Thyroid gland (tissue), 4 donors: ENCODE data around the gene OR2V2. TPM values are rescaled to one million over a fixed set of nuclear protein-coding genes. Genes with fewer than 3 reads are reported as not detected.
A peak's percentile ranks its signal among the peaks of the same experiment; 100 is the strongest.
"Not testable (repeated sequence)": the region's sequence is repeated elsewhere in the genome, so short reads cannot be mapped to it uniquely, and the experiment has no call there.

Experiments used
- DNase-seq, 2 donors: peaks; one replicate each; pipeline ENCODE4 v3.0.0-alpha.2; 2019
- H3K27ac ChIP-seq, 3 donors: fragments of 200-600 bp; sonication (generic); 1 replicate in 2 of 3; 2 replicates in 1 of 3; pipeline ENCODE4 v1.5.1; 2016 to 2019; ENCODE audit warnings: mild to moderate bottlenecking in 1 of 3, moderate library complexity in 1 of 3
- H3K27me3 ChIP-seq: fragments of 200-600 bp; sonication (generic); one replicate; pipeline ENCODE4 v1.5.1; 2019
- H3K36me3 ChIP-seq, 2 donors: fragments of 200-600 bp; sonication (generic); one replicate each; pipeline ENCODE4 v1.5.1; 2016 to 2019
- H3K4me1 ChIP-seq, 2 donors: fragments of 200-600 bp; sonication (generic); one replicate each; pipeline ENCODE4 v1.5.1; 2017 to 2019
- H3K4me3 ChIP-seq, 3 donors: fragments of 200-600 bp; sonication (generic); replicated peaks in 1 of 3; 1 replicate in 2 of 3; 2 replicates in 1 of 3; pipeline ENCODE4 v1.5.1; 2016; ENCODE audit warnings: mild to moderate bottlenecking in 1 of 3
- H3K9me3 ChIP-seq: fragments of 200-600 bp; sonication (generic); one replicate; pipeline ENCODE4 v1.5.1; 2017
- CTCF ChIP-seq, 6 experiments: fragments of 200-600 bp in 3 of 6; fragments of 450-650 bp in 3 of 6; sonication (generic) in 3 of 6; IDR thresholded peaks; one replicate each; pipeline ENCODE4 v1.5.1; 2016 to 2019; ENCODE audit warnings: antibody characterized with exemption in 6 of 6, mild to moderate bottlenecking in 2 of 6, inconsistent platforms in 1 of 6, moderate library complexity in 1 of 6
- POLR2A ChIP-seq, 2 donors: fragments of 450-650 bp; IDR thresholded peaks; one replicate each; pipeline ENCODE4 v1.6.1; 2017; ENCODE audit warnings: antibody characterized with exemption in 2 of 2, mild to moderate bottlenecking in 2 of 2, moderate library complexity in 1 of 2
- WGBS, 2 donors: methylation state at CpG; one replicate each; pipeline ENCODE4 v1.1.5; 2017; 5-methylcytosine and 5-hydroxymethylcytosine counted together
- intact Hi-C: fragments of 100-400 bp; cut with DNase I; formaldehyde crosslinking; loops from one replicate; pipeline ENCODE4 v1.15.1; 2023
- total RNA-seq, 4 donors: library from RNA; depleted of rRNA; stranded (reverse); fragments of >200 nt; gene quantifications; one replicate each; pipeline ENCODE4 v1.2.3, GENCODE V29; 2016

OR2V2 gene, protein sequence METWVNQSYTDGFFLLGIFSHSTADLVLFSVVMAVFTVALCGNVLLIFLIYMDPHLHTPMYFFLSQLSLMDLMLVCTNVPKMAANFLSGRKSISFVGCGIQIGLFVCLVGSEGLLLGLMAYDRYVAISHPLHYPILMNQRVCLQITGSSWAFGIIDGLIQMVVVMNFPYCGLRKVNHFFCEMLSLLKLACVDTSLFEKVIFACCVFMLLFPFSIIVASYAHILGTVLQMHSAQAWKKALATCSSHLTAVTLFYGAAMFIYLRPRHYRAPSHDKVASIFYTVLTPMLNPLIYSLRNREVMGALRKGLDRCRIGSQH
- not detected for total RNA-seq

- H3K27me3 ChIP-seq, intact Hi-C loops, H3K9me3 ChIP-seq, DNase-seq, H3K4me1 ChIP-seq, H3K27ac ChIP-seq, H3K36me3 ChIP-seq, H3K4me3 ChIP-seq: not testable (repeated sequence)
- 43 to 58% methylated on average over 6 to 7 of the region's 7 CpGs for WGBS, 2 donors
Measured at GRCh38 chr5:181146927-181147636, at the start of gene OR2V2. Gene OR2V2 (plus strand): TSS chr5:181147586. CDS start chr5:181154943, 7,357 bp downstream.

DNA sequence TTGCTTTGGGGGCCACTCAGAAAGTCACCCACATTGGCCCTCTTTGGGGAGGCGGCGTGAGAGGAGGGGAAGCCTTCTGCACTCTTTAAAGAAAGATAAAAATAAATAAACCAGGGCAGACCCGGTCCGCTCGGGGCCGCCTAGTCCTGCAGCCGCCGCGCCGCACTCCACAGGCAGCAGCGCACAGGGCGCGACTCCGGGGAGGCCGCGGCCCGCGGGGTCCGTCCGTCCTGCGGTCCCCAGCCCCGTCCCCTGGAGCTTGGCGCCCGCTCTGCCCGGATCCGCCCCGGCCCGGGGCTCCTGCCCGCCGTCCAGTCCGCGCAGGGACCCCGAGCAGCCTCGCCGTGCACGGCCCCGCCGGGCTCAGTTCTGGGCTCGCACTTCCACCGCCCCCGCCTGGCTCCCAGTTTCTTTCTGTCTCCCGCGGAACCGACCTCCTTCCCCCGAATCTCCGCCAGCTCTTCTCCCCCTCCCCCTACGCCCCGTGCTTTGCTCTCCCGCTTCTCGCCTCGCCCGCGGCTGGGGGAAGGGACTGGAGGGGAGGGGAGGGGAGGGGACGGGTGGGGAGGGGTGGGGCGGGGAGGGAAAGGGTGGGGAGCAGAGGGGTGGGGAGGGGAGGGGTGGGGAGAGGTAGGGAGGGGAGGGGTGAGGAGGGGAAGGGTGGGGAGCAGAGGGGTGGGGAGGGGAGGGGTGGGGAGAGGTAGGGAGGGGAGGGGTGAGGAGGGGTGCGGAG, 49.5 kb upstream of the OR2V2 start:
- H3K9me3 ChIP-seq, H3K36me3 ChIP-seq, intact Hi-C loops, H3K4me3 ChIP-seq, H3K4me1 ChIP-seq, H3K27ac ChIP-seq, H3K27me3 ChIP-seq: not testable (repeated sequence)
- DNase-seq: peak in 1 of 2 donors; percentile 63
- WGBS, 2 donors: no CpG with 5 or more reads among the region's 56 CpGs

DNA sequence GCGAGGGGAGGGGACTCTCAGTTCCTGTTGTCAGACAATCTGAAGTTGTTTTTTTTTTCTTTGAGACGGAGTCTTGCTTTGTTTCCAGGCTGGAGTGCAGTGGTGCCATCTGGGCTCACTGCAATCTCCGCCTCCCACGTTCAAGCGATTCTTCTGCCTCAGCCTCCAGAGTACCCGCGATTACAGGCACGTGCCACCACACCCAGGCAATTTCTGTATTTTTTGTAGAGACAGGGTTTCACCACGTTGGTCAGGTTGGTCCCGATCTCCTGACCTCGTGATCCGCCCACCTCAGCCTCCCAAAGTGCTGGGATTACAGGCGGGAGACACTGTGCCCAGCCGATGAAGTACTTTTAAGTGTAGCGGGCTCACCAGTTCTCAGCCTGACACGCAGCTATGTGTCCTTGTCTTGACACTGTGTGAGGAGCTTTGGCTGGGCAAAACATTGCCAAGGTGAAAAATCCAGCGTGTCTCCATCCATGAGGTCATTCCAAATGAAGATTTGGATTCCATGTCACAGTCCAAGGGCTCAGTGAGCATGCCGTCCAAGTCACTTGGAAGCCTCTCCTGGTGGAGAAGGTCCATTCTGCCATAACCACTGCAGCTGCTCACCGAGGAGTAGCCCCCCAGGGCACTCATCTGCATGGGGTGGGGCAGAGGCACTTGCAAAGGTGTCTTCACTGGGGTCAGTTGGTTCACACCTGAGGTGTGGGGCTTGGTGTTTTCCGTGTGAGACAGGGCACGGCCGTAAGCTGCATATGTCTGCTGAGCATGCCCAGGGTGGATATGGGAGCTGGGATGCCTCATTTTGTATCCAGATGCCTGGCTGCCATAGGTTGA, 48.4 kb upstream of the OR2V2 start:
- Histone ChIP-seq H3K27me3 (peaks cover 9% of the 10 kb centered on the region), H3K36me3 (no peaks in the 10 kb centered on the region), H3K9me3 (no peaks in the 10 kb centered on the region), H3K4me1 (peaks cover 6% of the 10 kb centered on the region in 2 donors), H3K4me3 (no peak overlapping the region), H3K27ac (no peak overlapping the region)
- peak in 1 of 2 donors; percentile 51 for DNase-seq
- WGBS, 2 donors: 15% methylated on average over 9 to 21 of the region's 22 CpGs
- no peak for TF ChIP-seq CTCF (IDR thresholded peaks at IDR 0.05)
- TF ChIP-seq POLR2A (IDR thresholded peaks at IDR 0.05): no peak
- intact Hi-C loops: no loop called here

DNA sequence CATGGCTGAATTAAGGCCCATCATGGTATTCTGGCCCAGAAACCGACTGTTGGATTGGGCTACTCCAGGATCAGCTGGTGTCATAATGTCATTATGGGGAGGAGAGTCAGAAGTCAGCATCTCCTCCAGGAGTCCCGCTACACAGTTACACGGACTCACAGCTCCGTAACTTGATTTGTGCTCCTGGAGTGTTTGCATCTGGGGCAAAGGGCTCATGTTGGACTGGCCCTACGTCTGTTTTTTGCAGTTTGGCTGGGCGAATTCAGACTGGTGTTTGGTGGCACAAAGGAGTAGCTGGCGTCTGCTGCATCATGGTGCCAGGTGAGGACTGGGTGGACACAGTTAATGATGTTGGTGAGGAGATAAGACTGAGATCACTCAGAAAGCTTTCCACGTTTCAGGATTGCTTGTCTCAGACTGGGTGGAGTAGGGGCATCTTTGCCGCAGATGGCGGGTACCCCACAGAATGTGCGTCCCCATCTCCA, 47.7 kb upstream of the OR2V2 start:
- DNase-seq: no peak
- WGBS, 2 donors: 63 to 68% methylated on average over 11 of the region's 11 CpGs

More for the DNA sequence above, 47.7 kb upstream of the OR2V2 start:
- intact Hi-C loops: no loop called here
- Histone ChIP-seq H3K4me3 (no peak overlapping the region), H3K9me3 (no peaks in the 10 kb centered on the region), H3K4me1 (peaks cover 6% of the 10 kb centered on the region in 2 donors), H3K36me3 (no peaks in the 10 kb centered on the region), H3K27ac (no peak overlapping the region), H3K27me3 (peaks cover 9% of the 10 kb centered on the region)
- TF ChIP-seq CTCF (IDR thresholded peaks at IDR 0.05) (no peak), POLR2A (IDR thresholded peaks at IDR 0.05) (no peak)
